GM18907 (cell line): ENCODE data around the gene TMEM165.

Experiments
- ATAC-seq: cut with Tn5 transposase; IDR thresholded peaks from one replicate; pipeline ENCODE4 v1.9.1; 2021; ENCODE audit warnings: mild to moderate bottlenecking, moderate library complexity; ENCODE audit not compliant: unreplicated experiment

The TMEM165 gene

GRCh38 chr4:55366621-55367020 is 29.1 kb upstream of the TMEM165 start:
- no peak for ATAC-seq

GRCh38 chr4:55367084-55367722 is 28.6 kb upstream of the TMEM165 start:
- ATAC-seq = no peak

DNA sequence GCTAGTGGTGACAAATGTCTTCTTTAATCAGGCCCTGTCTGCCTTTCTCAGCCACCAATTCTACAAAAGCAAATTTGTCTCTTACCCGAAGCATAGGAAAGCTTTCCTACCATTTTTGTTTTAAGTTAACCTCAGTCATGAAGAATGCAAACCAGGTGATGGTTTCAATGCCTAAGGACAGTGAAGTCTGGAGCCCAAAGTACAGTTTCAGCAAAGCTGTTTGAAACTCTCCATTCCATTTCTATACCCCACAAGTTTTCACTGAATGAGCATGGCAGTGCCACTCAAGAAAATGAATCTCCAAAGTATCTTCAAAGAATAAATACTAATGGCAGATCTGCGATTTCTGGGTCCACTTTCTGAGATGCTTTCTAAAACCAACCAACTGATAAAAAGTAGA is 25.8 kb upstream of the TMEM165 start:
- ATAC-seq = no peak

GRCh38 chr4:55372259-55372658 is 23.5 kb upstream of the TMEM165 start:
- no peak for ATAC-seq

DNA sequence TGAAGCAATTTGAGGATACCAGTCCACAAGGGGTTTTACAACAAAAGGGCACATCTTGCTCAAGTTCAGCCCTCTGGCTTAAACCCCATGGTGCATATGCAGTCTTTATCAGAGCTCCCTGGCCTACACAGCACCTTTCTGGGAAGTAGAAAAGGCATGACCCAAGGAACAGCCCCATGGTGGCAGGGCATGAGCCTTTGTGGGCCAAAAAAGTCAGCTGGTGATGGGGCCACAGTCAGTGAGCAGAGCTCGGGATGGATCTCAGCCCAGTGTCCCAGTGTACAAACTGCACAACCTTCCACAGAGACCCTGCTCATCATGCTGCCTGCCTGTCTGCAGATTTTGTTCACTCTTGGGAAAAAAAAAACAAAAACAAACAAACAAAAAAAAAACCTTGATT is 22.3 kb upstream of the TMEM165 start:
- no peak for ATAC-seq

GRCh38 chr4:55376698-55377097 is 19.1 kb upstream of the TMEM165 start:
- no peak for ATAC-seq

- ATAC-seq = no peak
Observed at GRCh38 chr4:55378617-55379467, 16.9 kb upstream of the TMEM165 start.

DNA sequence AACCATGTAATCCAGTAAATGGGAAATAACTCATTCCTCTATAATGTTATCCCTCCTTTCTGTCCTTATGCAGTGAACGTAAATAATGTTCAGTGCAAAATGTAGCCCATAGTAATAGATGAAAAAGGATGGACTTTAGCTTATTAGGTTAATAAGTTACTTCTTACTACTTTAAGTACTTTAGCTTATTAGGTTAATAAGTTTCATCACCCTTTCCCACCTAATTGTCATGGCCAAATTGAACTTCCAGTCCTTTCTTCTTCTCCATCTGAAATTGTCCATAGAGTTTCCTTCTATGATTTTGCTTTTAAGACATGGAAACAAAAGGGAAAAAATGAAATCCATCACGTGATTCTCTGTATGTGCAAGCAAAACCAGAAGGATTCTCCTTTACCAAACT is 15.2 kb upstream of the TMEM165 start:
- no peak for ATAC-seq

GRCh38 chr4:55381502-55381901 is 14.3 kb upstream of the TMEM165 start:
- ATAC-seq = no peak

- ATAC-seq = no peak
Observed at GRCh38 chr4:55382488-55383003, 13.2 kb upstream of the TMEM165 start.

GRCh38 chr4:55385201-55385649 is 10.5 kb upstream of the TMEM165 start:
- no peak for ATAC-seq

DNA sequence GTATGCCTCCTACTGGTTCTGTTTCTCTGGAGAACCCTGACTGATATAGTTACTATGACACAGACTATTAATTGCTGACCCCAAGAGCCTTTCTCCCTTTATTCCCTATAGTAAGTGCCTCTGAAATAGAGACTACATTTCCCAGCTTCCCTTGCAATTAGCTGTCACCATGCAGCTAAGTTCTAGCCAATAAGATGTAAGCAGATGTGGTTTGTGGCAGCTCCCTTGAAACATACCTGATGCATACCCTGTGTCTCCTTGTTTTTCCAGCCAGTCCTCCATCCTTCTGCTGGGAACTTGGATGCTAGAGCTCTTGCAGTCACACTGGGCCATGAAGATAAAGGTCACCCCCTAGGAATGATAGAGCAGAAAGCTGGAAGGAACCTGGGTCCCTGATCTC is 9.7 kb upstream of the TMEM165 start:
- peak; percentile 77 for ATAC-seq

- no peak for ATAC-seq
Observed at GRCh38 chr4:55386840-55387239, 8.9 kb upstream of the TMEM165 start.

DNA sequence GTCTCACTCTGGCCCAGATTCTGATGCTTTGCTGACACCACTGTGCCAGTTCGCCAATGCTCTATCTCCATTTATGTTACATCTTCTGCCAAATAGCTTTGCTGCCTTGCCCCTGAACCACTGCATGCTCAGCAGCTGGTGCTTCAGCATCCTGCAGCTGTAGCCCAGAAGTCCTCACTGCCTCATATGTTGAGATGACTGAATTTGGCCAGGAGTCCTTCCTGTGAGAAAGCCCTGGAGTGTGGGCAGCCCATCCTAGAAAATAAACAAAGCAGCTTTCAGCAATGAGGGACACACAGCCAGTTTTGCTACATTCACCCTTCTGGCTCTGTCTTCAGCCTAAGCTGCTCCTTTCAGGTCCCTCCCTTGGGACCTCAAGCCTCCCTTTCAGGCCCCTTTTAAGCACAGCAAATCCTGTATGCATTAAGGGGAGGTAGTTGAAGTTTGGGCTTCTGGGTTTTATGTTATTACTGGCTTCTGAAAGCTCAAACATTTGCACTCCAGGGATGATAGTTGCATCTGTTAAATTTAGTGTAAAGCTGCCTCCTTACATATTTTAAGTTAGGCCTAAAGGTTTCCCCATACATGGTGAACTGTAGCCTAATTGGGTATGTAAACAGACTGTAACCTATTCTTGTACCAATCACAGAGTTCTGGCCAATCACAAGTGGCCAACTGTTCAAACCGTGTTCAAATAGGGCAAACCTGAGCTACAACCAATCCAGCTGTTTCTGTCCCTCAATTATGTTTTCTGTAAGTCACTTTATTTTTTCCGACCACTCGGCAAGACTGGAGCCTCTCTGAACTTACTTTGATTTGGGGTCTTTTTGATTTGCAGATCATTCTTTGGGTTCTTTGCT is 2.1 kb upstream of the TMEM165 start:
- no peak for ATAC-seq

GRCh38 chr4:55395218-55395528 is 584 bp upstream of the TMEM165 start:
- peak; percentile 1 for ATAC-seq

DNA sequence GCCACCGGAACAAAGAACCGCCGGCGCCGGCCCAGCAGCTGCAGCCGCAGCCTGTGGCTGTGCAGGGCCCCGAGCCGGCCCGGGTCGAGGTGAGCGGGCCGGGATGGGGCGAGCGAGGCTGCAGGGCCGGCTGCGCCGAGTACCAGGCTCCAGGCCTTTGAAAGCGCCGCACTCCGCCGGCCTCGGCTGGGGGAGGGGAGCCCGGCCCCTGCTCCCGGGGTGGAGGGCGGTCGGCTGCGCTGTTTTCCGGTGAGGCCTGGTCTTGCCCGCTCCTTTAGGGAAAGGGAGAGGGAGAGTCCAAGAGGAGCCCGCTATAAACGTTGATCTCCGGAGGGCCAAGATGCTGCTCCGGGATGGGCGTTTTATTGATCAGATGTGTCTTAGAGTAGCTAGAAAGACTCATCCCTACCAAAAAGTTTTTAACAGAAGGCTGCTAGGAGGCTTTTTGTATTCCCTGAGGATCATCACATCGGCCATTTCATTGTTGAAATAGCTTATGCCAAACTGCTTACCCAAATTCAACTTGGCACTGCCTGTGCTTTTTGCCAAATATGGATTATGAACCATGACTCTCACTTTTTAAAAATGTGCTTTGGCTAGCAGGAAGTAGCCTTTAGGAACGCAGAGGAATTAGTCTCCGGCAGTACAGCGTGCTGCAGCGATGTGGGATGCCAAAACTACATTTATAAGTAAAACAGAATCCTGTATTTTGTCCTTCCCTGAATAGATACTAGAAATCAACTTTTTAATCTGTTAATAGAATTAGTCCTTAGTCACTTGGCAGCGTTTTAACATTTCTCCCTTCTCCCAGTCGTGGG is 760 bp downstream of the TMEM165 start:
- peak; percentile 35 for ATAC-seq

- no peak for ATAC-seq
Observed at GRCh38 chr4:55397126-55397436, 1.3 kb downstream of the TMEM165 start.

DNA sequence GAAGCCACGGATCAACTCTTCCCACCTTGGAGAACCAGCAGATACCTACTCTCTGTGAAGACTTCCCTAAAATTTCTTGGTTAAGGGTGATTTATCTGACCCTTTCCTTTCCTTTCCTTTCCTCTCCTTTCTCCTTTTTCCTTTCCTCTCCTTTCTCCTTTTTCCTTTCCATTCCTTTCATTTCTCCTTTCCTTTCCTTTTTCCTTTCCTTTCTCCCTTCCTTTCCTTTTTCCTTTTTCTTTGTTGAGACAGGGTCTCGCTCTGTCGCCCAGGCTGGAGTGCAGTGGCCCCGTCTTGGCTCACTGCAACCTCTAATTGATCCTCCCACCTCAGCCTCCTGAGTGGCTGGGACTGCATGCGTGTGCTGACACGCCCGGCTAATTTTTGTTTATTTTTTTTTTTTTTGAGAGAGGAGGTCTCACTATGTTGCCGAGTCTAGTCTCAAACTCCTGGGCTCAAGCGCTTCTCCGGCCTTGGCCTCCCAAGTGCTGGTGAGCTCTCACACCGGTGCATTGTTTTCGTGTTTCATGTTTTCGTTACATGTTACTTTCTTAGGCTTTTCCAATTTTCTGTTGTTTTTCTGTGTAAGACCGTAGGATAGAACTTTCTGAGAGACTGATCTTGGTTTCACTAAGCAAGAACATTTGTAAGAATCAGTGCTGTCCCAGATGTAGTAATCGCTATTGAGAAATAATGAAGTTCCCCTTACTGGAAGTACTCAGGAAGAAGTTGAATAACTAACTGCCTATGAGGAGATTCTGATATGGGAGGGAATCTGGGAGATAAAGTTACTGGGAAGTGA is 2.0 kb downstream of the TMEM165 start:
- no peak for ATAC-seq

DNA sequence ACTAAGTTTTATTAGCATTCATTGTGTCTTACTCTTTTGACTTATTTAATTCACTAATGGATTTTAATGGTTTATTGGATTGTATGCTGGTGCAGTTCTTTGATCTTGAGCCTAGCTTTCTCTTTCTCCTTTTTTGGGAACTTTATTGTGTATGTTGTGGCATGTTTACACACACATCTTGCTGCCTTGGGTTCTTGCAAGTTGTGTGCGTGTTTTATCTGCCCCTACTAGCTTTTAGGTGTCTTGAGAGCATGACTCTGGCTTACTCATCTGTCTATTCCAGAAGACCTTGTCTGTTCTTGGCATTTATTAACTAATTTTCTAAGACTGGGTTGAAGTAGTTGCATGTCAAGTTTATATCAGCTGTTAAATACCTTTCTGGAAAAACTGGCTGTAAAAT is 2.7 kb downstream of the TMEM165 start:
- no peak for ATAC-seq

DNA sequence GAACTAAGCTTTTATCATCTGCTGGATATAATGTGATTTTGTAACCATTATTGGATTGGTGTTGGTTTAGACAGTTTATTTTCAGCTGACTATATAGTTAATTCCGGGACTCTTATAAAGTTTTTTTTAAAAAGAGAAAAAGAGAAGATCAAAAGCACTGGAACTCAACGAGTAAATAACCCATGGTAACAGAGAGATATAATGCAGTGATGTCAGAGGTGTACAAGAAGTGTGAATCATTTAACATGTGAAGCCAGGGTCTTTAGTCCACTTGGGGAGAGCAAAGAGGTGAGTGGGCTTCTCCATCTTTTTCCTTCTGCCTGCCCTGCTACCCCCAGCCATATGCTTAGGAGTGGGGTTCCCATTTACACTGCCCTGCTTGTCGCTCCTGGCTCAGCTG is 3.2 kb downstream of the TMEM165 start:
- no peak for ATAC-seq
